ENCODE measurements around the gene CEP55. TPM values are rescaled to one million over a fixed set of nuclear protein-coding genes. Genes with fewer than 3 reads are reported as not detected.

CEP55 gene
- total and polyA plus RNA-seq, 9 of the 15 experiments (the other 6 are each of a cell fraction or from before 2014, with no cell fraction given) = 4.4 to 32.5 (median 18.1) TPM

GRCh38 chr10:93496322-93497041, at the start of gene CEP55 (continued):
- TF ChIP-seq, protein P1, sequence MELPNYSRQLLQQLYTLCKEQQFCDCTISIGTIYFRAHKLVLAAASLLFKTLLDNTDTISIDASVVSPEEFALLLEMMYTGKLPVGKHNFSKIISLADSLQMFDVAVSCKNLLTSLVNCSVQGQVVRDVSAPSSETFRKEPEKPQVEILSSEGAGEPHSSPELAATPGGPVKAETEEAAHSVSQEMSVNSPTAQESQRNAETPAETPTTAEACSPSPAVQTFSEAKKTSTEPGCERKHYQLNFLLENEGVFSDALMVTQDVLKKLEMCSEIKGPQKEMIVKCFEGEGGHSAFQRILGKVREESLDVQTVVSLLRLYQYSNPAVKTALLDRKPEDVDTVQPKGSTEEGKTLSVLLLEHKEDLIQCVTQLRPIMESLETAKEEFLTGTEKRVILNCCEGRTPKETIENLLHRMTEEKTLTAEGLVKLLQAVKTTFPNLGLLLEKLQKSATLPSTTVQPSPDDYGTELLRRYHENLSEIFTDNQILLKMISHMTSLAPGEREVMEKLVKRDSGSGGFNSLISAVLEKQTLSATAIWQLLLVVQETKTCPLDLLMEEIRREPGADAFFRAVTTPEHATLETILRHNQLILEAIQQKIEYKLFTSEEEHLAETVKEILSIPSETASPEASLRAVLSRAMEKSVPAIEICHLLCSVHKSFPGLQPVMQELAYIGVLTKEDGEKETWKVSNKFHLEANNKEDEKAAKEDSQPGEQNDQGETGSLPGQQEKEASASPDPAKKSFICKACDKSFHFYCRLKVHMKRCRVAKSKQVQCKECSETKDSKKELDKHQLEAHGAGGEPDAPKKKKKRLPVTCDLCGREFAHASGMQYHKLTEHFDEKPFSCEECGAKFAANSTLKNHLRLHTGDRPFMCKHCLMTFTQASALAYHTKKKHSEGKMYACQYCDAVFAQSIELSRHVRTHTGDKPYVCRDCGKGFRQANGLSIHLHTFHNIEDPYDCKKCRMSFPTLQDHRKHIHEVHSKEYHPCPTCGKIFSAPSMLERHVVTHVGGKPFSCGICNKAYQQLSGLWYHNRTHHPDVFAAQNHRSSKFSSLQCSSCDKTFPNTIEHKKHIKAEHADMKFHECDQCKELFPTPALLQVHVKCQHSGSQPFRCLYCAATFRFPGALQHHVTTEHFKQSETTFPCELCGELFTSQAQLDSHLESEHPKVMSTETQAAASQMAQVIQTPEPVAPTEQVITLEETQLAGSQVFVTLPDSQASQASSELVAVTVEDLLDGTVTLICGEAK (IDR thresholded peaks at IDR 0.05) = peak; percentile 77
- TF ChIP-seq, protein P1 (CRISPR knock-in tag; IDR thresholded peaks at IDR 0.05) = no peak
- TF ChIP-seq TCF3 (CRISPR knock-in tag; IDR thresholded peaks at IDR 0.05) (no peak), TAF1 (IDR thresholded peaks at IDR 0.05; ENCODE audit: control insufficient read depth, extremely low read depth, insufficient read depth, low read length, severe bottlenecking) (peak; percentile 70), ZBTB5 (IDR thresholded peaks at IDR 0.05) (no peak), ZC3H11A (IDR thresholded peaks at IDR 0.05; ENCODE audit: low read depth, low read length) (no peak), DEAF1 (CRISPR knock-in tag; IDR thresholded peaks at IDR 0.05) (no peak), ASH1L (IDR thresholded peaks at IDR 0.05; ENCODE audit: borderline replicate concordance, low read depth, partially characterized antibody) (no peak), ETS1 (conservative IDR thresholded peaks at IDR 0.05; ENCODE audit: control insufficient read depth, low read depth, low read length) (peak; percentile 73; the same call in 1 of the 2 replicates), KLF1 (tag; IDR thresholded peaks at IDR 0.05) (peak; percentile 64), ZFP30 (CRISPR knock-in tag; IDR thresholded peaks at IDR 0.05; ENCODE audit: borderline replicate concordance) (no peak)

All from K562 (cell line).